ENCODE results near the gene PIGU. TPM values are rescaled to one million over a fixed set of nuclear protein-coding genes. Genes with fewer than 3 reads are reported as not detected.

The PIGU gene
- total RNA-seq, 1 donor from 2014 or later = 5.5 TPM

DNA sequence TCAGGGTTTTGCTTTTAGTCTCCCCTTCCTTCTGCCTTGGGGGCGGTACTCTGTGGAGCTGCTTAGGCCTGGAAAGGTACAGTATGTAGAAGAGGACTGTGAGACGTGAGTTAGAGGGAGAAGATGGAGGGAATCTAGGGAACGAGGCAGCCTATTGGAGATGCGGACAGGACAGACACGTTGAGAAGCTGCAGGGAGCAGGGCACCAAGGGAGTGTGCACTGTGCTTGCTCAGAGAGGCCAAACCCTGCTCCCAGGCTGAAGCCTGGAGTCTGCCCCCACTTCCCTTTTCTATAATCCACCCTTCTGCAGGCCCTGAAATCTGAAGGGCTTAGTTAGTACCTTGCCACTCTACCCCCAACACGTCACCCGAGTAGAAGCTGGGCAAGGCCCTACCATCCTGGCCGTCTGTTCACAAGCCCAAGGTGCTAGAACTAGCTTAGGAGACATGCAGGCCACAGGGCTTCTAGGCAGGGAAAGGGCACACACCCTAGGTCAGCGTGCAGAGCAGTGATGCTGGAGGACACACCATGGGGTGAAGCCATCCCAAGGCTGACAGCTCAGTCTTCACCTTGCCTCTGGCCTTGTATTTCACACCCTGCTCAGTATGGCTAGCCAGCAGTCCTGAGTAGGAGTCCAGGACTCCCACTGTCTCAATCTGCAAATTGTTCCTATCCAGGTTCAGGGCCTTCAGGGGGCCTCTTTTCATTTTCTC lies 34.1 kb upstream of the PIGU start:
- FAIRE-seq (no peak), DNase-seq (ENCODE audit: low read depth) (no peak)
- Histone ChIP-seq H3K4me3 (ENCODE audit: low read depth, low read length) (no peak overlapping the region), H3K36me3 (ENCODE audit: control insufficient read depth, insufficient read depth, low read length) (peaks cover 4% of the 10 kb centered on the region), H3K27me3 (ENCODE audit: control insufficient read depth, insufficient read depth, low read length) (no peaks in the 10 kb centered on the region)
- TF ChIP-seq, protein P1, sequence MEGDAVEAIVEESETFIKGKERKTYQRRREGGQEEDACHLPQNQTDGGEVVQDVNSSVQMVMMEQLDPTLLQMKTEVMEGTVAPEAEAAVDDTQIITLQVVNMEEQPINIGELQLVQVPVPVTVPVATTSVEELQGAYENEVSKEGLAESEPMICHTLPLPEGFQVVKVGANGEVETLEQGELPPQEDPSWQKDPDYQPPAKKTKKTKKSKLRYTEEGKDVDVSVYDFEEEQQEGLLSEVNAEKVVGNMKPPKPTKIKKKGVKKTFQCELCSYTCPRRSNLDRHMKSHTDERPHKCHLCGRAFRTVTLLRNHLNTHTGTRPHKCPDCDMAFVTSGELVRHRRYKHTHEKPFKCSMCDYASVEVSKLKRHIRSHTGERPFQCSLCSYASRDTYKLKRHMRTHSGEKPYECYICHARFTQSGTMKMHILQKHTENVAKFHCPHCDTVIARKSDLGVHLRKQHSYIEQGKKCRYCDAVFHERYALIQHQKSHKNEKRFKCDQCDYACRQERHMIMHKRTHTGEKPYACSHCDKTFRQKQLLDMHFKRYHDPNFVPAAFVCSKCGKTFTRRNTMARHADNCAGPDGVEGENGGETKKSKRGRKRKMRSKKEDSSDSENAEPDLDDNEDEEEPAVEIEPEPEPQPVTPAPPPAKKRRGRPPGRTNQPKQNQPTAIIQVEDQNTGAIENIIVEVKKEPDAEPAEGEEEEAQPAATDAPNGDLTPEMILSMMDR (IDR thresholded peaks at IDR 0.05; ENCODE audit: insufficient read depth, low read length, severe bottlenecking) = no peak

DNA sequence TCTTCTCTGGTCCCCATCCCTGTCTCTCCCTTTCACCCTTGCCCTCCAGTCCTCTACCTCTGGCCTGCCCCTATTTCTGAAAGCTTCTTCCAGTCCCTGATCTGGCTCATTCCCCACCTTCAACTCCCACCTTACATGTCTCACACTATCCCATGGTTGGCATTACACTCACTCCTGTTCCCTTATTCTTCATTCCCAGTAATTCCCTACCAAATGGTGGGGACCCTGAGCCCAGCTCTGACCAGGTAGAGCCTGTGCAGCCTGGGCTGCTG lies 33.6 kb upstream of the PIGU start:
- Histone ChIP-seq H3K27me3 (ENCODE audit: control insufficient read depth, insufficient read depth, low read length) (no peaks in the 10 kb centered on the region), H3K4me3 (ENCODE audit: low read depth, low read length) (no peak overlapping the region), H3K36me3 (ENCODE audit: control insufficient read depth, insufficient read depth, low read length) (peaks cover 4% of the 10 kb centered on the region)
- DNase-seq (ENCODE audit: low read depth) (no peak), FAIRE-seq (no peak)
- TF ChIP-seq, protein P1 (IDR thresholded peaks at IDR 0.05; ENCODE audit: insufficient read depth, low read length, severe bottlenecking) = no peak

DNA sequence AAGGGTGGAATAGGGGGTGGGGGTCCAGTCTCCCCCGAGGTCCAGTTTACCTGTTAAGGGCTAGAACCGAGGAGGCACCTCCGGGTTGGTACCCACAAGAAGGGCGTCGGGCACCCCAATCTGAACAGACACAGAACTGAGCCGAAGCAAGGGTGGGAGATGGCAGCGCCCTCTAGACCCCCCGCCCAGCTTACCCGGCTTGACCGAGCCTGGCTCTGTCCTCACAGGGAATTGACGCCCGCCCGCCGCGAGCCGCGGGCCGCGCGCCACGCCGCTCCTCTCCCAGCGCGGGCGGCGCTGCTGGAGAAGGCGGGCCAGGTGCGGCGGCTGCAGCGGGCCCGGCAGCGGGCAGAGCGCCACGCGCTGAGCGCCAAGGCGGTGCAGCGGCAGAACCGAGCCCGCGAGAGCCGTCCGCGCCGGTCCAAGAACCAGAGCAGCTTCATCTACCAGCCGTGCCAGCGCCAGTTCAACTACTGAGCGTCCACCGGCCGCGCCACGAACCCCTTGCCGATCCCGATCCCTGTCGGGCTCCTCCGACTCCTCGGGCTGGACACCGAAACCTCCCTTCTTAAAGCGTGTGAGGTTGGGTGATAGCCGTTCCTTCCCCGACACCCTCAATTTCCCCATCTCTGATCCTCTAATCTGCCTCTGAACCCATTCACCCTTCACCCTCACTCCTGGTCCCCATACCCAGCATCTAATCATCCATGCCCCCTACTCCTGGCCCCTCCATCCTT lies 33.1 kb upstream of the PIGU start:
- DNase-seq (ENCODE audit: low read depth) = peak; percentile 24
- FAIRE-seq = no peak
- peaks cover 4% of the 10 kb centered on the region for H3K36me3 ChIP-seq (ENCODE audit: control insufficient read depth, insufficient read depth, low read length)
- H3K27me3 ChIP-seq (ENCODE audit: control insufficient read depth, insufficient read depth, low read length) = no peaks in the 10 kb centered on the region
- H3K4me3 ChIP-seq (ENCODE audit: low read depth, low read length) = peak overlapping the region; percentile 61
- TF ChIP-seq, protein P1 (IDR thresholded peaks at IDR 0.05; ENCODE audit: insufficient read depth, low read length, severe bottlenecking) = peak; percentile 37

DNA sequence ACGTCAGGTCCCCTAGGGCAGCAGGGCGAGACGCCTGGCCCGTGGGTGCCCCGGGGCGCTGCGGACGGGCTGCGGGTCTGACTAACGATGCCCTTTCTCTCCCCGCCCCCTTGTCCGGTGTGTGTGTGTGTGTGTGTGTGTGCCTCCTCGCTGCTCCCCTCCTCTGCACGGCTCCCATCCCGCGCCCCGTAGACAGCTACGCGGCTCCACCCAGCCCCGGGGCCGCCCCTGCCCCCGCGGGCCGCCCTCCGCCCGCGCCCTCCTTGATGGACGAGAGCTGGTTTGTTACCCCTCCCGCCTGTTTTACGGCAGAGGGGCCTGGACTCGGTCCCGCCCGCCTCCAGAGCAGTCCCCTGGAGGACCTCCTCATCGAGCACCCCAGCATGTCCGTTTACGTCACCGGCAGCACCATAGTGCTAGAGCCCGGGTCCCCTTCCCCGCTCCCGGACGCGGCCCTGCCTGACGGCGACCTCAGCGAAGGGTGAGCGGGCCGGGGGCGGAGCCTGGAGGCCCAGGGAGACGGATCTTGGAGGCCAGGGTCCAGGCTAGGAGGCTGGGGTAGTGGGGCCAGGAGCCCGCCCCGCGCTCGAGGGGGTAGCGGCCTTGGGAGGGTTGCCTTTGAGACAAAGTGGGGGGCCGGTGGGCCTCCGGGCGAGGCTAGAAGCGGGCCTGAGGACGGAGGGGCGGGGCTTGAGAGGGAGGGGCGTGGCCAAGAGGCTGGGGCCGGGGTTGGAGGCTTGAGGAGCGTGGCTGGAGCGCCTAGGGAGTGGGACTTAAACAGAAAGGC lies 32.3 kb upstream of the PIGU start:
- DNase-seq (ENCODE audit: low read depth) = peak; percentile 55
- Histone ChIP-seq H3K4me3 (ENCODE audit: low read depth, low read length) (peak overlapping the region; percentile 61), H3K36me3 (ENCODE audit: control insufficient read depth, insufficient read depth, low read length) (peaks cover 4% of the 10 kb centered on the region), H3K27me3 (ENCODE audit: control insufficient read depth, insufficient read depth, low read length) (no peaks in the 10 kb centered on the region)
- TF ChIP-seq, protein P1 (IDR thresholded peaks at IDR 0.05; ENCODE audit: insufficient read depth, low read length, severe bottlenecking) = no peak
- no peak for FAIRE-seq

DNA sequence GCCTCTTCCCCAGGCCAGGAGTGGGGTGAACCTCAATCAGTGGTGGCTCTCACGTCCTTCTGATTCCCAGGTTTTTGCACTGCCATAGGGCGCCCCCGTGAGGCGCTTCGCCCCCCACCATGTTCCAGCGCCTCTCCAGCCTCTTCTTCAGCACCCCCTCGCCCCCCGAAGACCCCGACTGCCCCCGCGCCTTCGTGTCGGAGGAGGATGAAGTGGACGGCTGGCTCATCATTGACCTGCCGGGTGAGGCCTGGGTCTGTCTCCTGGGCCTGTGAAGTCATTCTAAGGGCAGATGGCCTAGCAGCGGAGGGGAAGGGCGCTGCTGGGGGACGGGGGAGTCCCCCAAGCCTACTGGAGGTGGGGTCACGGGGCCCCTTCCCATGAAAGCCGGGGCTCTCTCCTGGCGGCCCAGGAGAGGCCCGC lies 31.7 kb upstream of the PIGU start:
- H3K4me3 ChIP-seq (ENCODE audit: low read depth, low read length) = peak overlapping the region; percentile 61
- no peak for DNase-seq (ENCODE audit: low read depth)

More for the DNA sequence above, 31.7 kb upstream of the PIGU start:
- Histone ChIP-seq H3K36me3 (ENCODE audit: control insufficient read depth, insufficient read depth, low read length) (peaks cover 3% of the 10 kb centered on the region), H3K27me3 (ENCODE audit: control insufficient read depth, insufficient read depth, low read length) (no peaks in the 10 kb centered on the region)
- FAIRE-seq = no peak
- TF ChIP-seq, protein P1 (IDR thresholded peaks at IDR 0.05; ENCODE audit: insufficient read depth, low read length, severe bottlenecking) = peak; percentile 45
